ENCODE data around the gene COIL.

COIL gene

DNA sequence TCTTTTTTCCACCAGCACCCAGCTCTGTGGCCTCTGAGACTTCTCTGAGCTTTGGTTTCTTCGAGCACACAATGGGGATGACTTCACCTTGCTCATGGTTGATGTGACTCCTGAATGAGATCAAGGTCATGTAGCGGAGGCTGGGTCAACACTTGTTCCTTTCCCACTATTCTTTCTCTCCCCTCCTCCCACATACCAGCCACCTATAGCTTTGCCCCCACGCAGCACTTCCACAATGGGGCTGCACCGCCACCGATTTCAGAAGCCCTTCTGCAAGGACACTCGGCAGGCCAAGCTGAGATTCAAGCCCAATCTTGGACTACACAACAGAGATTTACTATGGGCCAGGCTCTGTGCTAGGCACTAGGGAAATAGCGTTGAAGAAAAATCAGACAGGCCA, 61.4 kb downstream of the COIL start:
- H3K4me1 ChIP-seq (ENCODE audit: control insufficient read depth in 1 of 2, insufficient read depth in 2 of 2, low read length in 2 of 2) = no peaks in the 10 kb centered on the region
- no peak overlapping the region for H3K27ac ChIP-seq (ENCODE audit: low read length)
- H3K27me3 ChIP-seq (ENCODE audit: low read depth, low read length) = no peaks in the 10 kb centered on the region
- H3K36me3 ChIP-seq (ENCODE audit: control insufficient read depth in 1 of 2, insufficient read depth in 2 of 2, low read length in 2 of 2) = peaks cover 67 to 92% of the 10 kb centered on the region in 2 donors
- no peak overlapping the region for H3K4me3 ChIP-seq (ENCODE audit: low read depth in 1 of 2, low read length in 2 of 2)
- no peaks in the 10 kb centered on the region for H3K9me3 ChIP-seq (ENCODE audit: control insufficient read depth in 1 of 2, low read length in 2 of 2)

DNA sequence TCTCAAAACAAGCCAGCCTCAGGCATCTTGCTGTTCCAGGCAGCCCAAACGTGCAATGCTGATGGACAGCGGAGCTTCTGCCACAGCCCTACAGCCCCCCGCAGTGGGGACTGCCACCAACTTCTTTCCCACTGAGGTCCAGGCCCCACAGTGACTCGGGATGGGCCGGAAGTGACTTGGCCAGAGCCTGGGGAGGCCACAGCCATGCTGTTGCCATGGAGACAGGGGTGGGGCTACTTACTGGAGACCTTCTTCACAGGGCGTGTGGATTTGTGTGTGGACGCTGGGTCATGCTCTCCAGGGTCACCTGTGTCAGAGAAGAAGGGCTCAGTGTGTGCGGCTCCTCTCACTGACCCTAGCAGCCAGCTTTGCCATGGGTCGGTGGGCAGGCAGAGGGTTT, 62.0 kb downstream of the COIL start:
- no peaks in the 10 kb centered on the region for H3K9me3 ChIP-seq (ENCODE audit: control insufficient read depth in 1 of 2, low read length in 2 of 2)
- H3K27ac ChIP-seq (ENCODE audit: low read length) = no peak overlapping the region
- H3K4me1 ChIP-seq (ENCODE audit: control insufficient read depth in 1 of 2, insufficient read depth in 2 of 2, low read length in 2 of 2) = no peaks in the 10 kb centered on the region
- peaks cover 65 to 89% of the 10 kb centered on the region in 2 donors for H3K36me3 ChIP-seq (ENCODE audit: control insufficient read depth in 1 of 2, insufficient read depth in 2 of 2, low read length in 2 of 2)
- H3K4me3 ChIP-seq (ENCODE audit: low read depth in 1 of 2, low read length in 2 of 2) = no peak overlapping the region
- H3K27me3 ChIP-seq (ENCODE audit: low read depth, low read length) = no peaks in the 10 kb centered on the region

DNA sequence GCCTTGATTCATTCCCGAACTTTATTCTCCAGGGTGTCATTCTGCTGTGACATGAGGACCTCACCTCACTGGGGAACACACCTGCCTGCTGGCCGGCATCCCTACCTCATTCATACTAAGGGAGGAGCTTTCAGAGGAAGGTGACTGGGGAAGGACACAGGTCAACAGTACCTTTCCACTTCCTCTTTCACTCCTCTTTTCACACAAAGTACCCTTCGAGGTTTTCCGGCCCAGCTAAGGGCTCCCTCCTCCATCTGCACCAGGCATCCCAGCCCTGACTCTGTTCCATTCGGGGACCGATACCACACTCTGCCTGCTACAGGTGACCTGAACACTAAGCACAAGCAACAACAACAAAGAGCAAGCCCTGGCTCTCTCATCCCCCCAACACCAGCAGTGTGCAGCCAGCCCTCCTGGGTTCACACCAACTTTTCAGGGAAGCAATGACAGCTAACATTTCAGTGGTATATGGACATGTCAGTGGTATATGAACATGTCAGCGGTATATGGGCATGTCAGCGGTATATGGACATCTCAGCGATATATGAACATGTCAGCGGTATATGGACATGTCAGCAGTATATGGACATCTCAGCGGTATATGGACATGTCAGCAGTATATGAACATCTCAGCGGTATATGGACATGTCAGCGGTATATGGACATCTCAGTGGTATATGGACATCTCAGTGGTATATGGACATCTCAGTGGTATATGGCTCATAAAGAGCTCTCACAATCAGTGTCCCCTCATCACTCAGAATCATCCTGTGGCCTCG, 63.0 kb downstream of the COIL start:
- Histone ChIP-seq H3K4me3 (ENCODE audit: low read depth in 1 of 2, low read length in 2 of 2) (no peak overlapping the region), H3K36me3 (ENCODE audit: control insufficient read depth in 1 of 2, insufficient read depth in 2 of 2, low read length in 2 of 2) (peaks cover 69 to 89% of the 10 kb centered on the region in 2 donors), H3K4me1 (ENCODE audit: control insufficient read depth in 1 of 2, insufficient read depth in 2 of 2, low read length in 2 of 2) (no peaks in the 10 kb centered on the region), H3K9me3 (ENCODE audit: control insufficient read depth in 1 of 2, low read length in 2 of 2) (no peaks in the 10 kb centered on the region), H3K27ac (ENCODE audit: low read length) (no peak overlapping the region), H3K27me3 (ENCODE audit: low read depth, low read length) (no peaks in the 10 kb centered on the region)

DNA sequence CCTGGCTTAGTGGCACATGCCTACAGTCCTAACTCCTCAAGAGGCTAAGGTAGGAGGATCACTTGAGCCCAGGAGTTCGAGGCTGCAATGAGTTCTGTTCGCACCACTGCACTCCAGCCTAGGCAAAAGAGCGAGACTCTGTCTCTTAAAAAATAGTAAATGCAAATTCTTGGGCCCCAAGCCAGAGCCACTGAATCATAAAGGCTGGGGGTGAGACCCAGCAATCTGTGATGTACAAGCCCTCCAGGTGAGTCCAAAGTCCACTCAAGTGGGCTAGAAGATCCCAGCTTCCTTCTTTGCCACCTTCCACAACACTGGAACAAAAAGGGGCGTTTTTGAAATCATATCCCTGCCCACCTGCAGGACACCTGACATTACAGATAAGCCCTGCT, 63.9 kb downstream of the COIL start:
- Histone ChIP-seq H3K4me3 (ENCODE audit: low read depth in 1 of 2, low read length in 2 of 2) (no peak overlapping the region), H3K4me1 (ENCODE audit: control insufficient read depth in 1 of 2, insufficient read depth in 2 of 2, low read length in 2 of 2) (no peaks in the 10 kb centered on the region), H3K27me3 (ENCODE audit: low read depth, low read length) (no peaks in the 10 kb centered on the region), H3K9me3 (ENCODE audit: control insufficient read depth in 1 of 2, low read length in 2 of 2) (no peaks in the 10 kb centered on the region), H3K36me3 (ENCODE audit: control insufficient read depth in 1 of 2, insufficient read depth in 2 of 2, low read length in 2 of 2) (peaks cover 70 to 87% of the 10 kb centered on the region in 2 donors), H3K27ac (ENCODE audit: low read length) (no peak overlapping the region)

DNA sequence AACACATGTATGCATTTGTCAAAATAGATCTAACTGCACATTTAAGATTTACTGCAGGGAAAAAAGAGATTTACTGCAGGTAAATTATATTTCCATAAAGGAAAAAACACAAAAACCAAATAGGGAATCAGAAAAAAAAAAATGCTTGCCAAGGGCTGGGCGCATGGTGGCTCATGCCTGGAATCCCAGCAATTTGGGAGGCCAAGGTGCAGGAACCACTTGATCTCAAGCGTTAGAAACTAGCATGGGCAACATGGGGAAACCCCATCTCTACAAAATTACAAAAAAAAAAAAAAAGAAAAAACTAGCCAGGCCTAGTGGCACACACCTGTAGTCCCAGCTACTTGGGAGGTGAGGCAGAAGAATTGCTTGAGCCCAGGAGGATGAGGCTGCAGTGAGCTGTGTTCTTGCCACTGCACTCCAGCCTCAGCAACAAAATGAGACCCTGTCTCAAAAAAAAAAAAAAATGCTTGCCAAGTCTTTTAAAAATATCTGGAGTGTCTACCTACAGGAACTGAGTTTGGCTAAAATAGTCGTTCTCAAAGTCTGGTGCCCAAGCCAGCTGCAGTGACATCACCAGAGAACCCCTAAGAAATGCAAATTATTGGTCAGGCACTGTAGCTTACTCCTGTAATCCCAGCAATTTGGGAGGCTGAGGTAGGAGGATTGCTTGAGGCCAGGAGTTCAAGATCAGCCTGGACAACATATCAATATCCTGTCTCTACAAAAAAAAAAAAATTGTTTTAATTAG, 64.5 kb downstream of the COIL start:
- Histone ChIP-seq H3K27me3 (ENCODE audit: low read depth, low read length) (no peaks in the 10 kb centered on the region), H3K4me1 (ENCODE audit: control insufficient read depth in 1 of 2, insufficient read depth in 2 of 2, low read length in 2 of 2) (no peaks in the 10 kb centered on the region), H3K4me3 (ENCODE audit: low read depth in 1 of 2, low read length in 2 of 2) (no peak overlapping the region), H3K36me3 (ENCODE audit: control insufficient read depth in 1 of 2, insufficient read depth in 2 of 2, low read length in 2 of 2) (peaks cover 70 to 87% of the 10 kb centered on the region in 2 donors), H3K27ac (ENCODE audit: low read length) (no peak overlapping the region), H3K9me3 (ENCODE audit: control insufficient read depth in 1 of 2, low read length in 2 of 2) (no peaks in the 10 kb centered on the region)

DNA sequence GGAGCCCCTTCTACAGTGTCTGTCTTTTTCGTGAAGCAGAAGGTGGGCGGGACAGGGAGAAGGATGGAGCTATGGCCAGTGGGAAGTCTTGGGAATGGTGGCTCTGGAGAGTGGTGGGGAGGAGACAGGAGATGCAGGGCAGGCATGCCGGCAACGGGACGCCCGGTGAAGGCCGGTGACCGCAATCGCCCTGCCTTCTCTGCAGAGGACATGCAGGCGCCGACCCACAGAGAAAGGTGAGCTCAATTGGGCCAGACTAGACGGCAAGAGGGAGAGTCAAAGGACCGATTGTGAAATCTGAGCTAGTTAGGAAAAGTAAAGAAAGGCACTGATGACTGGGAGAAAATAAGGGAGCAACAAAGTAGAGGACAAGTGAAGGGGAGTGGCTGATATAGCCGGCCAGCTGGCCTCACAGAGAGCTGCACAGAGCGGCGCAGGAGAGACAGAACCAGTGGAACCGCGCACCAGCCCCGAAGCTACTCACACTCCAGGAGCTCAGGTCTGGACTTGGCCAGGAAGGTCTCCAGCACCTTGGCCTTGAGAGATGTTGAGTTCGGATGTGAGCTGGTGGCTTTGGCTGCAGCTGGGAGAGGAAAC, 65.9 kb downstream of the COIL start:
- Histone ChIP-seq H3K9me3 (ENCODE audit: control insufficient read depth in 1 of 2, low read length in 2 of 2) (no peaks in the 10 kb centered on the region), H3K27me3 (ENCODE audit: low read depth, low read length) (no peaks in the 10 kb centered on the region), H3K27ac (ENCODE audit: low read length) (no peak overlapping the region), H3K36me3 (ENCODE audit: control insufficient read depth in 1 of 2, insufficient read depth in 2 of 2, low read length in 2 of 2) (peaks cover 76 to 85% of the 10 kb centered on the region in 2 donors), H3K4me3 (ENCODE audit: low read depth in 1 of 2, low read length in 2 of 2) (no peak overlapping the region), H3K4me1 (ENCODE audit: control insufficient read depth in 1 of 2, insufficient read depth in 2 of 2, low read length in 2 of 2) (no peaks in the 10 kb centered on the region)

DNA sequence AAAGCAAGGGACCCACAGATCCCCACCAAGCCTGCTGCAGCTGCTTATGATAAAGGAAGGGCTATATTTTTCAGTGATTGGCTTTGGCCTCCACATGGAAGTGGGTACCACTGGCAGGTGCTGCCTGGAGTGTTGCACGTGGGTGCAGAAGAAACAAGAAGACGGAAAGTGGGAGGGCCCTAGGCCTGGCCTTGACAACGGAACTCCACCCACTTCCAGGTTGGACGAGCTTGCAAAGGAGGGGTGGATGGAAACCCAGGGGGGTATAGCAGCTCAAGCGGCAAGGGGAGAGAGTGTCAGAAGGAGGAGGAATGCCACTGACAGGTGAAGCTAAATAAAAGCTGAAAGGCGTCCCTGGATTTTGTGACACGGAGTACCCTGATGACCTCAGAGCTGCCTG, 67.3 kb downstream of the COIL start:
- H3K36me3 ChIP-seq (ENCODE audit: control insufficient read depth in 1 of 2, insufficient read depth in 2 of 2, low read length in 2 of 2) = peaks cover 73 to 80% of the 10 kb centered on the region in 2 donors
- no peak overlapping the region for H3K4me3 ChIP-seq (ENCODE audit: low read depth in 1 of 2, low read length in 2 of 2)
- no peak overlapping the region for H3K27ac ChIP-seq (ENCODE audit: low read length)
- no peaks in the 10 kb centered on the region for H3K9me3 ChIP-seq (ENCODE audit: control insufficient read depth in 1 of 2, low read length in 2 of 2)
- no peaks in the 10 kb centered on the region for H3K4me1 ChIP-seq (ENCODE audit: control insufficient read depth in 1 of 2, insufficient read depth in 2 of 2, low read length in 2 of 2)
- no peaks in the 10 kb centered on the region for H3K27me3 ChIP-seq (ENCODE audit: low read depth, low read length)

DNA sequence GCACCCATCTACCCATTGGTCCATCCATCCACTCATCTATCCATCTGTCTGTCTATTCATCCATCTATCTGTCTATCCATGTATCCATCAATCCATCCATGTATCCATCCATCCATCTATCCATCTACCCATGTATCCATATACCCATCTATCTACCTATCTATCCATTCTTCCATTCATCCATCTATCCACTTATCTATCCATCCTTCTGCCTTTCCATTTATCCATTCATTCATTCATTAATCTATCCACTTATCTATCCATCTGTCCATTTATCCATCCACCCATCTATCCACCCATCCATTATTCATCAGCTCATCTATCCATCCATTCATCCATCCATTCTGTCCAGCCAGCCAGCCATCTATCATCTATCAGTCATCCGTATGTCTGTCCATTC, 68.5 kb downstream of the COIL start:
- peaks cover 72 to 78% of the 10 kb centered on the region in 2 donors for H3K36me3 ChIP-seq (ENCODE audit: control insufficient read depth in 1 of 2, insufficient read depth in 2 of 2, low read length in 2 of 2)
- no peaks in the 10 kb centered on the region for H3K27me3 ChIP-seq (ENCODE audit: low read depth, low read length)
- H3K4me1 ChIP-seq (ENCODE audit: control insufficient read depth in 1 of 2, insufficient read depth in 2 of 2, low read length in 2 of 2) = no peaks in the 10 kb centered on the region
- no peak overlapping the region for H3K27ac ChIP-seq (ENCODE audit: low read length)
- peaks cover 0 to 8% of the 10 kb centered on the region in 2 donors for H3K9me3 ChIP-seq (ENCODE audit: control insufficient read depth in 1 of 2, low read length in 2 of 2)
- H3K4me3 ChIP-seq (ENCODE audit: low read depth in 1 of 2, low read length in 2 of 2) = no peak overlapping the region

DNA sequence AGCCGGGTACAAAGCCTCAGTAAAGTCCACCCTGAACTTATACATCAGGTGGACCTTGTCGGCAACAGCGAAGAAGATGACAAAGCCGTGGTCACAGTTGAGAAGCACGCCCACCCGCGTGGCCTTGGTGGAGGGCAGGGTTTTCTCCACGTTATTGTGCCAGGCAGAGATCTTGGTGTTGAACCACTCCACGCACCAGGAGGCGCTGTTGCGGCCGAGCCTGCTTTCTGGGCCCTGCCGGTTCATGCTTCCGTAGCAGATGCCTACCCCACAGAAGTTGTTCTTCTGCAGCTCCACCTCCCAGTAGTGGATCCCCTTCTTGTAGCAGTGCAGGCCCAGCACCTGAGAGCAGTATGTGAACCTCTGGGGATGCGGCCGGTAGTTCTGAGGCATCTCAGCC, 69.1 kb downstream of the COIL start:
- Histone ChIP-seq H3K9me3 (ENCODE audit: control insufficient read depth in 1 of 2, low read length in 2 of 2) (peaks cover 0 to 8% of the 10 kb centered on the region in 2 donors), H3K4me1 (ENCODE audit: control insufficient read depth in 1 of 2, insufficient read depth in 2 of 2, low read length in 2 of 2) (no peaks in the 10 kb centered on the region), H3K27ac (ENCODE audit: low read length) (no peak overlapping the region), H3K36me3 (ENCODE audit: control insufficient read depth in 1 of 2, insufficient read depth in 2 of 2, low read length in 2 of 2) (peaks cover 72 to 76% of the 10 kb centered on the region in 2 donors), H3K4me3 (ENCODE audit: low read depth in 1 of 2, low read length in 2 of 2) (no peak overlapping the region), H3K27me3 (ENCODE audit: low read depth, low read length) (no peaks in the 10 kb centered on the region)

DNA sequence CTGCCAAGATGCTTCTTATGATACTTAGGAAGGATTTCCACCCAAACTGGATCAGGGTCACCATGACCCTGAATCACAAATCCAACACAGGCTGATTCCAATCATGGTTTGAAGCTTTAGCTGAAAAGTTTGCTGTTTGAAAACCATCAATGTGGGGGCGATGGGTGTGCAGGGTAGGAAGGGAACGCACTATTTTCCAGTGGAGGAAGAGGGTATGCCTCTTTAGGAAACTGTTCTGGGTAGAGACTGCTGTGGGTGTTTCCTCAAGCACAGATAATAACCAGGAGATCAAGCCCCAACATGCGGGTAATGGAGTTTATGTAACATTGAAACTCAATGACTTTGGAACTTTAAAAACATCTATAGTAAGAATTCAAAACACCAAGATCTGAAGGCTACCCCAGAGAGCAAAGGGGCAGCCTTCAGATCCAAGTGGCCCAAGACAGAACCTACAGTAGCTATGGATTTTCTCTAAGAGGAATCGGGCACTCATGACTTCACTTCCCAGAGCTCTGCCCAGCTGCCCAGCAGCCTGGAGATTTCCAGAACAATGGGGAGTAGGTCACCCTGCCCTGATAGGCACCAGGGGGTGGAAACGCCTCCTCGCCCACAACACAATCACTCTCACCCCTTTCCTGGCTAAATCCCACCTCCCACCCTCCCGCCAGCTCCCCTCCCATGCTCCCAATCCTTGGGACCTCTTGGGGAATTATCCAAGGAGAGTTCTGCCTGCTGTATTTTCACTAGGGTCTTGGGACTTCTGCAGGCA, 69.8 kb downstream of the COIL start:
- no peaks in the 10 kb centered on the region for H3K4me1 ChIP-seq (ENCODE audit: control insufficient read depth in 1 of 2, insufficient read depth in 2 of 2, low read length in 2 of 2)
- no peak overlapping the region for H3K27ac ChIP-seq (ENCODE audit: low read length)
- H3K9me3 ChIP-seq (ENCODE audit: control insufficient read depth in 1 of 2, low read length in 2 of 2) = peaks cover 0 to 8% of the 10 kb centered on the region in 2 donors
- no peaks in the 10 kb centered on the region for H3K27me3 ChIP-seq (ENCODE audit: low read depth, low read length)
- no peak overlapping the region for H3K4me3 ChIP-seq (ENCODE audit: low read depth in 1 of 2, low read length in 2 of 2)
- H3K36me3 ChIP-seq (ENCODE audit: control insufficient read depth in 1 of 2, insufficient read depth in 2 of 2, low read length in 2 of 2) = peaks cover 72 to 76% of the 10 kb centered on the region in 2 donors

DNA sequence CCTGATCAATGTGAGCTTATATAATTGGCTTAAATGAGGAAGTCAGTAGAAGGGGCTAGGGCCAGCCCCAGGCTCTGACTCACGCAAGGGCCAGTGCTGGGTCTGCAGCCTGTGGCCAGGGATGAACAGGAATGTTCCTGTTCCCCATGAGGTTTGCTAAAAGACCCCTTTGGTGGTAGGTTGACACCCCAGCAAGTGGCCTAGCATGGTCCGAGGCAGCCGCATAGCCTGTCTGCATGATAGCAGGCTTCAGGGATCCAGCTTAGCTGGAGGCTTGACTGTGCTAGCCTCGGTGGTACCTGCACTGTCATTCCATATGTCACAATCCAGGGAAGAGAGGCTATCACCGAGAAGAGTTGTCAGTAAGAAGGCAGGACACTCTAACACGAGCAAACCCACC, 70.5 kb downstream of the COIL start:
- Histone ChIP-seq H3K27ac (ENCODE audit: low read length) (no peak overlapping the region), H3K4me3 (ENCODE audit: low read depth in 1 of 2, low read length in 2 of 2) (no peak overlapping the region), H3K9me3 (ENCODE audit: control insufficient read depth in 1 of 2, low read length in 2 of 2) (peaks cover 0 to 8% of the 10 kb centered on the region in 2 donors), H3K36me3 (ENCODE audit: control insufficient read depth in 1 of 2, insufficient read depth in 2 of 2, low read length in 2 of 2) (peaks cover 67 to 70% of the 10 kb centered on the region in 2 donors), H3K27me3 (ENCODE audit: low read depth, low read length) (no peaks in the 10 kb centered on the region), H3K4me1 (ENCODE audit: control insufficient read depth in 1 of 2, insufficient read depth in 2 of 2, low read length in 2 of 2) (no peaks in the 10 kb centered on the region)
